ENCODE measurements around the gene CDH26.

DNA sequence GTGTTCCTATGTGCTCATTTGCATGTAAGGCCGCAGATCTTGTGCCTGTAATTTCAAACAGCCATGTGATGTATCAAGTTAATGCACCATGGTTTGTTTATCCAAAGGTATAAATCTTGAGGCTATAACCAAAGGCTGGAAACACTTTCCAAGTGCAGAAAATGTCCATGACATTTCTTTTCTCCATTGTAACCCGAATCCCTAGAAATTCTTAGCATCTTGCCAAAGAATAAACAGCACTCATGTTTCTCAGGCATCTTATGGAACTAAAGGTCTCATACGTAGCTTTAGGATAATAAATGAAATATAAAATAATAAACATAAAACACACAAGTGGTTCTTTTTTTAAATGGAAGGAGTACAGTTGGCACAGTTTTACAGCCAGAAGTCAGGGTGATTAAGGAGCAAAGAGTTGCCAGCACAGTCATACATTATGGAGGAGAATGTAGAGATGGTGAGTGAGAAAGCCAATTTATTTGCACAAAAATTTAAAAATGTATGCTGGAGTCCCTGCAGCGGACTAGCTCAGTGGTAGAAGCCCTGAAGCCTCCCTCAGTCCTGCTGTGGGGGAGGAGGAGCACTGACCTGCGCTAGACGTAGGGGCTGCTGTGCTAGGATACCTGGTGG, 18.0 kb downstream of the CDH26 start:
- TF ChIP-seq, protein P1, sequence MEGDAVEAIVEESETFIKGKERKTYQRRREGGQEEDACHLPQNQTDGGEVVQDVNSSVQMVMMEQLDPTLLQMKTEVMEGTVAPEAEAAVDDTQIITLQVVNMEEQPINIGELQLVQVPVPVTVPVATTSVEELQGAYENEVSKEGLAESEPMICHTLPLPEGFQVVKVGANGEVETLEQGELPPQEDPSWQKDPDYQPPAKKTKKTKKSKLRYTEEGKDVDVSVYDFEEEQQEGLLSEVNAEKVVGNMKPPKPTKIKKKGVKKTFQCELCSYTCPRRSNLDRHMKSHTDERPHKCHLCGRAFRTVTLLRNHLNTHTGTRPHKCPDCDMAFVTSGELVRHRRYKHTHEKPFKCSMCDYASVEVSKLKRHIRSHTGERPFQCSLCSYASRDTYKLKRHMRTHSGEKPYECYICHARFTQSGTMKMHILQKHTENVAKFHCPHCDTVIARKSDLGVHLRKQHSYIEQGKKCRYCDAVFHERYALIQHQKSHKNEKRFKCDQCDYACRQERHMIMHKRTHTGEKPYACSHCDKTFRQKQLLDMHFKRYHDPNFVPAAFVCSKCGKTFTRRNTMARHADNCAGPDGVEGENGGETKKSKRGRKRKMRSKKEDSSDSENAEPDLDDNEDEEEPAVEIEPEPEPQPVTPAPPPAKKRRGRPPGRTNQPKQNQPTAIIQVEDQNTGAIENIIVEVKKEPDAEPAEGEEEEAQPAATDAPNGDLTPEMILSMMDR (IDR thresholded peaks at IDR 0.05), result no peak
- TF ChIP-seq ZFX (IDR thresholded peaks at IDR 0.05; ENCODE audit: borderline replicate concordance), result no peak

All from 22Rv1 (cell line).